Effector memory CD4-positive, alpha-beta T cell (primary cell): ENCODE measurements around the gene CCR5.
"Not testable (repeated sequence)": the region's sequence is repeated elsewhere in the genome, so short reads cannot be mapped to it uniquely, and the experiment has no call there.

ENCODE experiments used
- DNase-seq, 3 donors: peaks; one replicate each; pipeline ENCODE4 v3.0.0-alpha.2; 2020
- H3K27ac ChIP-seq: 2 replicates; pipeline ENCODE4 v1.7.0; 2013; ENCODE audit warnings: mild to moderate bottlenecking, low read length, moderate library complexity; ENCODE audit not compliant: insufficient read depth, poor library complexity, severe bottlenecking
- H3K27me3 ChIP-seq: replicated peaks from 2 replicates; pipeline ENCODE4 v1.7.0; 2013; ENCODE audit warnings: mild to moderate bottlenecking, low read length; ENCODE audit not compliant: insufficient read depth, control insufficient read depth, poor library complexity, severe bottlenecking
- H3K36me3 ChIP-seq: 2 replicates; pipeline ENCODE4 v1.7.0; 2013; ENCODE audit warnings: mild to moderate bottlenecking, low read length, moderate library complexity; ENCODE audit not compliant: control insufficient read depth, insufficient read depth
- H3K4me1 ChIP-seq: 2 replicates; pipeline ENCODE4 v1.7.0; 2013; ENCODE audit warnings: low read length, mild to moderate bottlenecking; ENCODE audit not compliant: control insufficient read depth, insufficient read depth, poor library complexity, severe bottlenecking
- H3K4me3 ChIP-seq: 2 replicates; pipeline ENCODE4 v1.7.0; 2013; ENCODE audit warnings: low read length, low read depth, mild to moderate bottlenecking; ENCODE audit not compliant: insufficient read depth, poor library complexity, severe bottlenecking
- H3K9me3 ChIP-seq: 2 replicates; pipeline ENCODE4 v1.7.0; 2013; ENCODE audit warnings: mild to moderate bottlenecking, low read length, moderate library complexity; ENCODE audit not compliant: control insufficient read depth

CCR5 gene

DNA sequence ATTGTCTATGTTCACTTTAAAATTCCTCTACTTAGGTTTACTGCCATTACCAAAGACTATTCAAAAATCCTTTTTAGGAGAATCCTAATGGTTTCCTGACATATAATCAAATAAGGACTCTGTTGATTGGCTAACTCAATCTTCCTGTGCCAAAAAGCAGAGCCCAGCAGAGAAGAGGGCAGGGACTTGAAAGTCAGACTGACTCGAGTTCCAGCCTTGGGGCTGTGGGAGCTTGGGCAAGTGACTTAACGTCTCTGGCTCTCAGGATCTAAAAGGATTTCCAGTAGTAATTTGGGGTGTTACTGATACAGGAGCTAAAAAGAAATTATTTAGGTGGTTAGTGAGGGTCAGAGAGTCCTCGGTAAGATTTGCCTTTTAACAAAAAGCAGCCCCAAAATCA is 10.9 kb downstream of the CCR5 start:
- no peak overlapping the region for H3K4me3 ChIP-seq
- no peak overlapping the region for H3K27ac ChIP-seq
- DNase-seq: no peak
- no peaks in the 10 kb centered on the region for H3K36me3 ChIP-seq
- H3K9me3 ChIP-seq: no peaks in the 10 kb centered on the region
- no peaks in the 10 kb centered on the region for H3K27me3 ChIP-seq
- peaks cover 4% of the 10 kb centered on the region for H3K4me1 ChIP-seq

GRCh38 chr3:46383211-46383950 is 12.6 kb downstream of the CCR5 start:
- peaks cover 4% of the 10 kb centered on the region for H3K4me1 ChIP-seq
- no peaks in the 10 kb centered on the region for H3K36me3 ChIP-seq
- H3K27ac ChIP-seq: no peak overlapping the region
- H3K27me3 ChIP-seq: no peaks in the 10 kb centered on the region
- no peak overlapping the region for H3K4me3 ChIP-seq
- no peak for DNase-seq
- no peaks in the 10 kb centered on the region for H3K9me3 ChIP-seq

- no peaks in the 10 kb centered on the region for H3K27me3 ChIP-seq
- H3K36me3 ChIP-seq: no peaks in the 10 kb centered on the region
- no peak for DNase-seq
- no peak overlapping the region for H3K4me3 ChIP-seq
- no peaks in the 10 kb centered on the region for H3K9me3 ChIP-seq
- H3K4me1 ChIP-seq: peaks cover 4% of the 10 kb centered on the region
- H3K27ac ChIP-seq: no peak overlapping the region
These were observed 13.2 kb downstream of the CCR5 start for GRCh38 chr3:46383951-46384330.

DNA sequence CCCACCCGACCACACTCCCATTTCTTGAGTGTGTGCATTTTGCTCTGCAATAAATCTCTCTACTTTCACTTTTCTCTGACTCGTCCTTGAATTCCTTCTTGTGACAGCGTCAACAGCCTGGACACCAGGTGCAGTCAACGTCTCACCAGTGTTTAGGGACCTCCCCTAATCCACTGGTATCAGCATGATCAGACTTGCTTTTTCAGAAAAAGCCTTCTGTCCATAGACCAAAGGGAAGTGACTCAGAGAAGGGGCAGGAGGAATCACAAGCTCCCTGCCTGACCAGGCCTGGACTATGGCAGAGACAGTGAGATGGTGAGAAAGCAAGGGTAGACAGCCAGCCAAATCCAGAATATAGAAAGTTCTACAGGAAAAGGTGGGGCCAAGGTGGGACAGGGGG is 15.5 kb downstream of the CCR5 start:
- Histone ChIP-seq H3K27ac (no peak overlapping the region), H3K4me3 (no peak overlapping the region), H3K27me3 (no peaks in the 10 kb centered on the region), H3K9me3 (no peaks in the 10 kb centered on the region), H3K4me1 (no peaks in the 10 kb centered on the region), H3K36me3 (no peaks in the 10 kb centered on the region)
- no peak for DNase-seq

- not testable (repeated sequence) for H3K9me3 ChIP-seq, DNase-seq, H3K27me3 ChIP-seq, H3K27ac ChIP-seq, H3K4me1 ChIP-seq, H3K36me3 ChIP-seq, H3K4me3 ChIP-seq
These were observed 18.1 kb downstream of the CCR5 start for GRCh38 chr3:46388847-46389246.

GRCh38 chr3:46389306-46389705 is 18.6 kb downstream of the CCR5 start:
- H3K36me3 ChIP-seq: no peaks in the 10 kb centered on the region

GRCh38 chr3:46391526-46391925 is 20.8 kb downstream of the CCR5 start:
- H3K4me1 ChIP-seq, H3K9me3 ChIP-seq, DNase-seq, H3K36me3 ChIP-seq, H3K27ac ChIP-seq, H3K4me3 ChIP-seq, H3K27me3 ChIP-seq: not testable (repeated sequence)

More at GRCh38 chr3:46389306-46389705, 18.6 kb downstream of the CCR5 start:
- DNase-seq: no peak
- Histone ChIP-seq H3K27ac (no peak overlapping the region), H3K4me1 (no peaks in the 10 kb centered on the region), H3K9me3 (no peaks in the 10 kb centered on the region), H3K27me3 (no peaks in the 10 kb centered on the region), H3K4me3 (no peak overlapping the region)

DNA sequence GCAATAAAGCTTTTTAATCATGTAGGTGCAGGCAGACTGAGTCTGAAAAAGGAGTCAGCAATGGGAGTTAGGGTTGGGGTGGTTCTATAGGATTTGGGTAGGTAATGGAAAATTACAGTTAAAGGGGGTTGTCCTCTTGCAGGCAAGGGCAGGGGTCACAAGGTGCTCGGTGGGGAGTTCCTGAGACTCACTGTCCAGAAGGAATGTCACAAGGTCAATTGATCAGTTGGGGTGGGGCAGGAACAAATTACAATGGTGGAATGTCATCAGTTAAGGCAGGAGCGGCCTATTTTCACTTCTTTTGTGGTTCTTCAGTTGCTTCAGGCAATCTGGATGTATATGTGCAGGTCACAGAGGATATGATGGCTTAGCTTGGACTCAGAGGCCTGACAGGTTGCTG is 22.3 kb downstream of the CCR5 start:
- Histone ChIP-seq H3K27ac (no peak overlapping the region), H3K4me3 (no peak overlapping the region), H3K27me3 (no peaks in the 10 kb centered on the region), H3K36me3 (no peaks in the 10 kb centered on the region), H3K9me3 (no peaks in the 10 kb centered on the region), H3K4me1 (no peaks in the 10 kb centered on the region)
- no peak for DNase-seq

- H3K9me3 ChIP-seq: no peaks in the 10 kb centered on the region
- H3K4me3 ChIP-seq: no peak overlapping the region
- H3K27ac ChIP-seq: no peak overlapping the region
- no peaks in the 10 kb centered on the region for H3K36me3 ChIP-seq
- no peak for DNase-seq
- no peaks in the 10 kb centered on the region for H3K4me1 ChIP-seq
- no peaks in the 10 kb centered on the region for H3K27me3 ChIP-seq
These were observed 23.0 kb downstream of the CCR5 start for GRCh38 chr3:46393554-46394434.

GRCh38 chr3:46395210-46395661 is 24.5 kb downstream of the CCR5 start:
- no peaks in the 10 kb centered on the region for H3K27me3 ChIP-seq
- no peaks in the 10 kb centered on the region for H3K9me3 ChIP-seq
- H3K4me3 ChIP-seq: no peak overlapping the region
- H3K4me1 ChIP-seq: no peaks in the 10 kb centered on the region
- H3K27ac ChIP-seq: no peak overlapping the region
- DNase-seq: no peak
- H3K36me3 ChIP-seq: no peaks in the 10 kb centered on the region
